Testis (tissue), 2 donors: Measurements from ENCODE around the gene SEC24C.

Experiments used
- CTCF ChIP-seq, 3 experiments: fragments of 450-650 bp in 2 of 3; fragments of 200-600 bp in 1 of 3; sonication (generic) in 1 of 3; IDR thresholded peaks; one replicate each; pipeline ENCODE4 v1.5.1; 2016 to 2019; ENCODE audit warnings: antibody characterized with exemption in 3 of 3, mild to moderate bottlenecking in 2 of 3, moderate library complexity in 1 of 3
- POLR2A ChIP-seq: fragments of 450-650 bp; IDR thresholded peaks from one replicate; pipeline ENCODE4 v1.6.1; 2017; ENCODE audit warnings: antibody characterized with exemption, mild to moderate bottlenecking, moderate library complexity

- no peak for TF ChIP-seq CTCF (IDR thresholded peaks at IDR 0.05)
- TF ChIP-seq POLR2A = no peak
Observed at GRCh38 chr10:73815719-73816030, 71.5 kb downstream of the SEC24C start.
